Measurements from ENCODE around the gene PACS1.
A peak's percentile ranks its signal among the peaks of the same experiment; 100 is the strongest.
"Not testable (repeated sequence)": the region's sequence is repeated elsewhere in the genome, so short reads cannot be mapped to it uniquely, and the experiment has no call there.

Gene PACS1

DNA sequence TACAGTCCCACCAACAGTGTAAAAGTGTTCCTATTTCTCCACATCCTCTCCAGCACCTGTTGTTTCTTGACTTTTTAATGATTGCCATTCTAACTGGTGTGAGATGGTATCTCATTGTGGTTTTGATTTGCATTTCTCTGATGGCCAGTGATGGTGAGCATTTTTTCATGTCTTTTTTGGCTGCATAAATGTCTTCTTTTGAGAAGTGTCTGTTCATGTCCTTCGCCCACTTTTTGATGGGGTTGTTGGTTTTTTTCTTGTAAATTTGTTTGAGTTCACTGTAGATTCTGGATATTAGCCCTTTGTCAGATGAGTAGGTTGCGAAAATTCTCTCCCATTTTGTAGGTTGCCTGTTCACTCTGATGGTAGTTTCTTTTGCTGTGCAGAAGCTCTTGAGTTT lies 22.1 kb downstream of the PACS1 start:
- no CpG with 5 or more reads among the region's 2 CpGs for WGBS, 2 experiments (ENCODE audit: insufficient coverage in 2 of 2)

DNA sequence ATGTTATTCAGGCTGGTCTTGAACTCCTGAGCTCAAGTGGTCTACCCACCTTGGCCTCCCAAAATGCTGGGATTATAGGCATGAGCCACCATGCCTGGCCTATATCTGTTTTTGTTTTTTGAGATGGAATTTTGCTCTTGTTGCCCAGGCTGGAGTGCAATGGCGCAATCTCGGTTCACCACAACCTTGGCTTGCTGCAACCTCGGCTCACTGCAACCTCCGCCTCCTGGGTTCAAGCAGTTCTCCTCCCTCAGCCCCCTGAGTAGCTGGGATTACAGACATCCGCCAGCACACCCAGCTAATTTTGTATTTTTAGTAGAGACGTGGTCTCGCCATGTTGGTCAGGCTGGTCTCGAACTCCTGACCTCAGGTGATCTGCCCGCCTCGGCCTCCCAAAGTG lies 29.7 kb downstream of the PACS1 start:
- H3K4me3 ChIP-seq (ENCODE audit: extremely low read depth, insufficient read depth, low read length, poor library complexity, severe bottlenecking); H3K4me1 ChIP-seq (ENCODE audit: control insufficient read depth, insufficient read depth, low read length, poor library complexity, severe bottlenecking); H3K27ac ChIP-seq (ENCODE audit: low read depth, low read length, severe bottlenecking); H3K9me3 ChIP-seq (ENCODE audit: control insufficient read depth, low read length): not testable (repeated sequence)
- H3K36me3 ChIP-seq (ENCODE audit: control insufficient read depth, insufficient read depth, low read length), result peaks cover 36% of the 10 kb centered on the region
- WGBS, 2 experiments (ENCODE audit: insufficient coverage in 2 of 2), result 97 to 98% methylated on average over 8 to 9 of the region's 10 CpGs

More for the DNA sequence above, 22.1 kb downstream of the PACS1 start:
- not testable (repeated sequence) for H3K9me3 ChIP-seq (ENCODE audit: control insufficient read depth, low read length); H3K27ac ChIP-seq (ENCODE audit: low read depth, low read length, severe bottlenecking); H3K4me1 ChIP-seq (ENCODE audit: control insufficient read depth, insufficient read depth, low read length, poor library complexity, severe bottlenecking); H3K4me3 ChIP-seq (ENCODE audit: extremely low read depth, insufficient read depth, low read length, poor library complexity, severe bottlenecking)
- peaks cover 26% of the 10 kb centered on the region for H3K36me3 ChIP-seq (ENCODE audit: control insufficient read depth, insufficient read depth, low read length)

DNA sequence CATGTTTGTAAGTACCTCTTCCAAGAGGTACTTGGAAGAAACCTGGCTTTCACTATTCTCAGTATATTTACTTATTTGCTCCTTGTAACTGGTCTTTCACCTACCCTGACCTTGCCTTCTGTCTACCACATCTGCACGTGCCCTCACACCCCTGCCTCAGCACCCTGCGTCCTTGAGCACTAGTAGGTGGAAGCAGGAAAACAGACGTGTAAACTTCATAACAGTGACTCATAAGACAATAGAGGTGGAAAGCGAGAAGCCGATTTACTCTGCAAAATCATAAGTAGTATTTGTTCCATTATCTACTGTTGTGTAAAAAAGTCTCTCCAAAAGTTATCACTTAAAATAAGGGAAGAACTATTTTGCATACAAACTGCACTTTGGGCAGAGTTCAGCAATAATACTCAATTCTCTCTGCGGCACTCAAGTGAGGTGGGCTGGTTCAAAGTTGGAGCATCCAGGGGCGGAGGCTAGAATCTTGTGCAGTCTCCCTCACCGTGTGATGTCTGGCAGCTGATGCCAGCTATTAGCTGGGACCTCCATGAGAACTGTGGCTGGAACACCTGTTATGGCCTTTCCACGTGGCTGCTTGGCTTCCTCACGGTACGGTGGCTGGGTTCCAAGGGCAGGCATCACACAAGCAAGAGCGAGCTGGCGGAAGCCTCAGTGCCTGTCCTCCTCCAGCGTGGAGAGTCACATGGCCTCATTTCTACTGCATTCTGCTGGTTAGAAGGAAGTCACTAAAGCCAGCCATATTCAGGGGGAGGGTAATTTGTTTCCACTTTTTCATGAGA lies 30.4 kb downstream of the PACS1 start:
- peaks cover 16% of the 10 kb centered on the region for H3K4me1 ChIP-seq (ENCODE audit: control insufficient read depth, insufficient read depth, low read length, poor library complexity, severe bottlenecking)
- H3K27ac ChIP-seq (ENCODE audit: low read depth, low read length, severe bottlenecking), result no peak overlapping the region
- 94 to 95% methylated on average over 6 to 8 of the region's 14 CpGs for WGBS, 2 experiments (ENCODE audit: insufficient coverage in 2 of 2)
- H3K9me3 ChIP-seq (ENCODE audit: control insufficient read depth, low read length), result no peaks in the 10 kb centered on the region
- H3K36me3 ChIP-seq (ENCODE audit: control insufficient read depth, insufficient read depth, low read length), result peaks cover 36% of the 10 kb centered on the region
- H3K4me3 ChIP-seq (ENCODE audit: extremely low read depth, insufficient read depth, low read length, poor library complexity, severe bottlenecking), result no peak overlapping the region

DNA sequence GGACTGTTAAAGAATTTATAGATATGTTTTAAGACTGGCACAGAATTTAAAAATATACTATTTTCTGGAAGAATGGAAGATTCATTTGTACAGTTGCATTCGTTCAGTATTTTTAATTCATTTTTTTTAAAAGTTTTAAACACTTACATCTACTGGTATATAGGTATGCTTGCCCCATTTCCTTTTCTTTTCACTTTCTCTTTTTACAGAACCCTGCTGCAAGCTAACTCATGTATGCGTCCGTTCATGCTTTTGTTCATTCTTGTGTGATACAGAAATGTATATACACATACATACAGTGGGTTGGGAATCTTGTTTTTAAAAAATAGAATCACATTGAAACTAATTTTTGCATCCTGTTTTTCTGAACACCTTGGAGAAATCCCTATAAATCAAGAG lies 31.0 kb downstream of the PACS1 start:
- Histone ChIP-seq H3K27ac (ENCODE audit: low read depth, low read length, severe bottlenecking) (no peak overlapping the region), H3K9me3 (ENCODE audit: control insufficient read depth, low read length) (no peaks in the 10 kb centered on the region), H3K4me3 (ENCODE audit: extremely low read depth, insufficient read depth, low read length, poor library complexity, severe bottlenecking) (no peak overlapping the region), H3K36me3 (ENCODE audit: control insufficient read depth, insufficient read depth, low read length) (peaks cover 36% of the 10 kb centered on the region), H3K4me1 (ENCODE audit: control insufficient read depth, insufficient read depth, low read length, poor library complexity, severe bottlenecking) (peaks cover 22% of the 10 kb centered on the region)
- no CpG with 5 or more reads among the region's 3 CpGs for whole genome bisulfite sequencing, 2 experiments (ENCODE audit: insufficient coverage in 2 of 2)

DNA sequence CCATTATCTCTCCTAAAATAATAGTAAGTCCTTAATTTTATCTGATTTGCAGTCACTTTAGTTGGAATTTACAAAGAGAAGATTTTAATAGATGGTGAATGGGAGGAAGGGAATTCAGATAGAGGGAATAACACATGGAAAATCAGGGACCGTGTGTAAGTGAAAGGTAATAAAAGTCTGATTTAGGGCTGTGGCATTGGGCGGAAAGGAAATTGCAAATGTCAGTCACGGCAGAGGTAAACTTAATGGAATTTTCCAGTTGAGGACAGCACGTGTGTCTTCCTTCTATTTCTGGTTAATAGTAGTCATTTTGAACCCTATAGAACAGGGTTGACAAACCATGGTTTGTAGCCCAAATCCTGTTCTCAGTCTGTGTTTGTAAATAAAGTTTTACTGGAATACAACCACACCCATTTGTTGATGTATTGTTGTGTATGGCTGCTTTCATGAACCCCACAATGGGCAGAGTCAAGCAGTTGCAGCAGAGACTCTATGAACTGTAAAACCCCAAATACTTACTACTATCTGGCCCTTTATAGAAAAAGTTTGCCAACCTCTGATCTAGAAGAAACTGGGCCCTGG lies 34.1 kb downstream of the PACS1 start:
- H3K4me1 ChIP-seq (ENCODE audit: control insufficient read depth, insufficient read depth, low read length, poor library complexity, severe bottlenecking), result peaks cover 43% of the 10 kb centered on the region
- H3K9me3 ChIP-seq (ENCODE audit: control insufficient read depth, low read length), result no peaks in the 10 kb centered on the region
- 84 to 97% methylated on average over 4 of the region's 4 CpGs for WGBS, 2 experiments (ENCODE audit: insufficient coverage in 2 of 2)
- H3K4me3 ChIP-seq (ENCODE audit: extremely low read depth, insufficient read depth, low read length, poor library complexity, severe bottlenecking), result no peak overlapping the region
- H3K27ac ChIP-seq (ENCODE audit: low read depth, low read length, severe bottlenecking), result no peak overlapping the region
- peaks cover 28% of the 10 kb centered on the region for H3K36me3 ChIP-seq (ENCODE audit: control insufficient read depth, insufficient read depth, low read length)

DNA sequence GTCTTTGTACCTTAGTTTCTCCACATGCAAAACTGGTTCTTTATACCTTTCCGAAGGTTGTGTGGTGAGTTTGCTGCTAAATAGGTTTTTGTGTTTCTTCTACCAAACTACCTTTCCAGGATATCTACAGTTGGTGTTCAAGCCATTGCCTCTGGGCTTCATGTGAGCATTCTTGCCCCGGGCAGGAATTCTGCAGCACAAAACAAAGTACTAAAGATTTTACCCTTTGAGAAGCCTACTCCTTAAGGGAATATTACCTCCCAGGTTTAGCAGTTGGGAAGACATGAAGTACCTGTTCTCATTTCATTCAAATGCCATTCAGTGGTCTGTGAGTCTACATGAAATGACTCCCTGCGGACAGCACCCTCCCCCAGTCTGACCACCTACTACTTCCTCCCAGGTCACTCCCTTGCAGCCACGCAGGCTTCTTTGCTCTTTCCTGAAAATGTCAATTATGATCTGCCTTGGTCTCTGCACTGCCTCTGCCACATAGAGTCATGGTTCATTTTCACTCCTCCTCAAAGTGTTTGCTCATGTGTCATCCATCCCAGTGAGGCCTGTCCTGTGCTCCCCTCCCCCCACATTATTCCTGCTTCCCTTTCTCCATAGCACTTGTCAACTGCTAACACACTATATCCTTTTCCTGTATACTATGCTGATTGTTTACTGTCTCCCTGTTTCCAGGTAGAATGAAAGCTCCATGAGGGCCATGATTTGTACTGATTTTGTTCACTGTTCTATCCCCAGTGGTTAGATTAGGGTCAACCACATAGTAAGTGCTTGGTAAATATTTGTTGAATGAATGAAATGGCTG lies 36.9 kb downstream of the PACS1 start:
- peaks cover 41% of the 10 kb centered on the region for H3K4me1 ChIP-seq (ENCODE audit: control insufficient read depth, insufficient read depth, low read length, poor library complexity, severe bottlenecking)
- WGBS, 2 experiments (ENCODE audit: insufficient coverage in 2 of 2), result 57 to 65% methylated on average over 2 of the region's 4 CpGs
- H3K27ac ChIP-seq (ENCODE audit: low read depth, low read length, severe bottlenecking), result peak overlapping the region; percentile 71
- H3K9me3 ChIP-seq (ENCODE audit: control insufficient read depth, low read length), result no peaks in the 10 kb centered on the region
- peaks cover 15% of the 10 kb centered on the region for H3K36me3 ChIP-seq (ENCODE audit: control insufficient read depth, insufficient read depth, low read length)
- no peak overlapping the region for H3K4me3 ChIP-seq (ENCODE audit: extremely low read depth, insufficient read depth, low read length, poor library complexity, severe bottlenecking)

DNA sequence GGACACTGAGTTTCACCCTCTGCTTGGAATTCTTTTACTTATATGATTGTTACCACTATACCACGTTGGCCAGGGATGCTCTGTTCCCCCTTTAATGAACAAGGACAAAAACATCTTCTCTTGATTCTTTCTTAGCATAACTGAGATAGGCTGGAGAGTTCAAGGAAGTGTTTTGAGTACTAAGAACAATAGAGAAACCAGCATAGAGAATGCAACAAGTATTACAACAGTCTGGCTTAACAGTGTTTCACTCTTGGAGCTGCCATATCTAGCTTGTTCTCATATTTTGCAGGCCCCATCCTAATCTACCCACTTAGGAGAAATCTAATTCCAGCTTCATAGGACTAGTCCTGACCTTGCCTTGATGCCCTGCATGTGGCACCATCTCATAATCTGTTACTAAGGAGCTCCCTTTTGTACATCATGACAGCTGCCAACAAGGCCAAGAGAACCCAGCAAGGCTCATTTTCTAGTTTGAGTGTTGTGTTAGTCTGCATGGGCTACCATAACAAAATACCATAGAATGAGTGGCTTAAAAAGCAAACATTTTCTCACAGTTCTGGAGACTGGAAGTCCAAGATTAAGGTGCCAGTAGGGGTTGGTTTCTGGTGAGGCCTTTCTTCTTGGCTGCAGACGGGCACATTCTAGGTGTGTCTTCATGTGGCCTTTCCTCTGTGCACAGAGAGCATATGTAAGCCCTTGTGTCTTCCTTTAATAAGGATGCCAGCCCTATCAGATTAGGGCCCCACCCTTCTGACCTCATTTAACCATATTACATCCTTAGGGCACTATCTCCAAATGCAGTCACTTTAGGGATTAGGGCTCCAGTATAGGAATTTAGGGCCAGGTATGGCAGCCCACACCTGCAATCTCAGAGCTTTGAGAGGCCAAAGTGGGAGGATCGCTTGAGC lies 37.8 kb downstream of the PACS1 start:
- Histone ChIP-seq H3K27ac (ENCODE audit: low read depth, low read length, severe bottlenecking) (no peak overlapping the region), H3K4me3 (ENCODE audit: extremely low read depth, insufficient read depth, low read length, poor library complexity, severe bottlenecking) (no peak overlapping the region), H3K4me1 (ENCODE audit: control insufficient read depth, insufficient read depth, low read length, poor library complexity, severe bottlenecking) (peaks cover 50% of the 10 kb centered on the region), H3K36me3 (ENCODE audit: control insufficient read depth, insufficient read depth, low read length) (peaks cover 13% of the 10 kb centered on the region), H3K9me3 (ENCODE audit: control insufficient read depth, low read length) (no peaks in the 10 kb centered on the region)
- 90 to 94% methylated on average over 2 of the region's 3 CpGs for WGBS, 2 experiments (ENCODE audit: insufficient coverage in 2 of 2)

DNA sequence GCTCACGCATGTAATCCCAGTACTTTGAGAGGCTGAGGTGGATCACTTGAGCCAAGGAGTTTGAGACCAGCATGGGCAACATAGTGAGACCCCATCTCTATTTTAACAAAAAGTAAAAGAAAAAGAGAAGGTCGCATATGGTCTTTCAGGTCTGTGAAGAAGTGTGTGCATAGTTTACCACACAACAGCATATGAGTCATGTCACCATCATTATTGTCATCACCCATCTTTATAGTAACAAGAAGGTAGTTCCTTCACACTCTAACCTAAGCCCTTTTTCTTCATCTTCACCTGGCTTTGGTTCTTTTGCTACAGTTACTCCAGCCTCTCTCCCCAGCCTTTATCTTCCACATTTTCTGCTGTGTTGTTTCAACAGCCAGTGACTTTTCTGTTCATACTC lies 39.2 kb downstream of the PACS1 start:
- Histone ChIP-seq H3K27ac (ENCODE audit: low read depth, low read length, severe bottlenecking) (no peak overlapping the region), H3K9me3 (ENCODE audit: control insufficient read depth, low read length) (no peaks in the 10 kb centered on the region), H3K4me3 (ENCODE audit: extremely low read depth, insufficient read depth, low read length, poor library complexity, severe bottlenecking) (no peak overlapping the region), H3K4me1 (ENCODE audit: control insufficient read depth, insufficient read depth, low read length, poor library complexity, severe bottlenecking) (peaks cover 59% of the 10 kb centered on the region), H3K36me3 (ENCODE audit: control insufficient read depth, insufficient read depth, low read length) (peaks cover 6% of the 10 kb centered on the region)
- 91 to 100% methylated on average over 1 of the region's 2 CpGs for WGBS, 2 experiments (ENCODE audit: insufficient coverage in 2 of 2)

DNA sequence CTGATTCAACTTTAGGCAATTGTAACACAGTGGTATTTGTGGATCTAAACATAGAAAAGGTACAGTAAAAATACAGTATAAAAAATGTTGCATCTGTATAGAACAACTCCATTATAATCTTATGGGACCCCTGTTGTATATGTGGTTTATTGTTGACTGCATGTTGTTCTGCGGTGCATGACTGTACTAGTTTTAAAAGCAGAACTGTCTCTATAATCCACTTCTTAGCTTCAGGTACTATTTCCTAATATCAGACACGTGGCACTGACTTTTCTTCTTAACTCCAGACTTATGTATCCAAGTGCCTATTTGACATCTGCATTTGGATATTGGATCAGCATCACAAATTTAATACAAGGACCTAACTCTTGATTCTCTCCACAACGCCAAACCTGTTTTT lies 41.1 kb downstream of the PACS1 start:
- WGBS, 2 experiments (ENCODE audit: insufficient coverage in 2 of 2), result 90 to 100% methylated on average over 2 of the region's 3 CpGs
- no peak overlapping the region for H3K27ac ChIP-seq (ENCODE audit: low read depth, low read length, severe bottlenecking)

DNA sequence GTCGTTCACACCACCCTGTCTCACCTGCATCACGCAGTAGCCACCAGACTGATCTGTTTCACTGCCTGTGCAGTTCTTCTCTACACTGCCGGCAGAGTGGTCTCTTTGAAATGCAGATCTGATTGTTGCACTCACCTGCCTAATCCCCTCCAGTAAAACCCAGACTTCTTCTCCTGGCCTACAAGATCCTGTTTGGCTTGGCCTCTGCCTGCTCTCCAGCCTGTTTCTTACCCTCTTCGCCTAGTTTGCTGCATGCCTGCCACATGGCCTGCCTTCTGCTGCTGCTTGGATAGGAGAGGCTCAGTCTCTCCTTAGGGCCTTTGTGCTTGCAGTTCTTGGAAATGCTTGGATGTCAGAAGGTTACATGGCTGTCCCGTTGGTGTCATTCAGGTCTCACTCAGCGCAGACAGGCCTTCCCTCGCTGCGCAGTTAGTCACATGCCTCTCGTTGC lies 42.0 kb downstream of the PACS1 start:
- WGBS, 2 experiments (ENCODE audit: insufficient coverage in 2 of 2), result 75 to 77% methylated on average over 5 to 8 of the region's 9 CpGs
- H3K36me3 ChIP-seq (ENCODE audit: control insufficient read depth, insufficient read depth, low read length), result peaks cover 5% of the 10 kb centered on the region
- no peak overlapping the region for H3K4me3 ChIP-seq (ENCODE audit: extremely low read depth, insufficient read depth, low read length, poor library complexity, severe bottlenecking)
- no peaks in the 10 kb centered on the region for H3K9me3 ChIP-seq (ENCODE audit: control insufficient read depth, low read length)
- H3K27ac ChIP-seq (ENCODE audit: low read depth, low read length, severe bottlenecking), result peak overlapping the region; percentile 26
- peaks cover 61% of the 10 kb centered on the region for H3K4me1 ChIP-seq (ENCODE audit: control insufficient read depth, insufficient read depth, low read length, poor library complexity, severe bottlenecking)

More for the DNA sequence above, 41.1 kb downstream of the PACS1 start:
- Histone ChIP-seq H3K9me3 (ENCODE audit: control insufficient read depth, low read length) (no peaks in the 10 kb centered on the region), H3K4me3 (ENCODE audit: extremely low read depth, insufficient read depth, low read length, poor library complexity, severe bottlenecking) (no peak overlapping the region), H3K36me3 (ENCODE audit: control insufficient read depth, insufficient read depth, low read length) (peaks cover 5% of the 10 kb centered on the region), H3K4me1 (ENCODE audit: control insufficient read depth, insufficient read depth, low read length, poor library complexity, severe bottlenecking) (peaks cover 61% of the 10 kb centered on the region)

All from mesodermal cell (in vitro differentiated cells).